ENCODE measurements around the gene KIAA1614.

DNA sequence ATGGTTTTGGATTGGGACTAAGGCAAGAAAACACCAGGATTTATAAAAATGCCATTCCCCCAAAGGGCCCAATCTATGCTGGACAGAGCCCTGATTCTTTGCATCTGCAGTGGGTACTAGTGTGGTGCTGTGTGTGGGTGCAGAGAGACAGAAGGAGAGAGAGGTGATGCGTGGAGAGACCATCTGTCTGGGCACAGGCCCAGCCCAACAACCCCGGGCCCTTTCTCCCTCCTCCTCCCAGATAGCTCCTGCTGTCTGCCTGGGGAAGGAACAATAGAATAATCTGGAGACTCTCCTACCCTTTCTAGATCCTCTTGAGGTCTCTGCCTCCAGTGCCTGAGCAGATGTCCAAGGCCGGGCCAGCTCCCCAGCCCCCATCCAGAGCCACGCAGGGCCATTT lies 15.1 kb downstream of the KIAA1614 start:
- TF ChIP-seq POLR2AphosphoS5 (IDR thresholded peaks at IDR 0.05; ENCODE audit: low read depth, low read length) (no peak), SIN3A (IDR thresholded peaks at IDR 0.05; ENCODE audit: borderline replicate concordance, insufficient read depth, low read length) (no peak), TAF1 (IDR thresholded peaks at IDR 0.05; ENCODE audit: borderline replicate concordance, insufficient read depth, low read length) (no peak), FOXP2 (optimal IDR thresholded peaks at IDR 0.05; ENCODE audit: borderline replicate concordance, extremely low read depth, extremely low read length, insufficient read depth) (no peak)
- TF ChIP-seq, protein P1, sequence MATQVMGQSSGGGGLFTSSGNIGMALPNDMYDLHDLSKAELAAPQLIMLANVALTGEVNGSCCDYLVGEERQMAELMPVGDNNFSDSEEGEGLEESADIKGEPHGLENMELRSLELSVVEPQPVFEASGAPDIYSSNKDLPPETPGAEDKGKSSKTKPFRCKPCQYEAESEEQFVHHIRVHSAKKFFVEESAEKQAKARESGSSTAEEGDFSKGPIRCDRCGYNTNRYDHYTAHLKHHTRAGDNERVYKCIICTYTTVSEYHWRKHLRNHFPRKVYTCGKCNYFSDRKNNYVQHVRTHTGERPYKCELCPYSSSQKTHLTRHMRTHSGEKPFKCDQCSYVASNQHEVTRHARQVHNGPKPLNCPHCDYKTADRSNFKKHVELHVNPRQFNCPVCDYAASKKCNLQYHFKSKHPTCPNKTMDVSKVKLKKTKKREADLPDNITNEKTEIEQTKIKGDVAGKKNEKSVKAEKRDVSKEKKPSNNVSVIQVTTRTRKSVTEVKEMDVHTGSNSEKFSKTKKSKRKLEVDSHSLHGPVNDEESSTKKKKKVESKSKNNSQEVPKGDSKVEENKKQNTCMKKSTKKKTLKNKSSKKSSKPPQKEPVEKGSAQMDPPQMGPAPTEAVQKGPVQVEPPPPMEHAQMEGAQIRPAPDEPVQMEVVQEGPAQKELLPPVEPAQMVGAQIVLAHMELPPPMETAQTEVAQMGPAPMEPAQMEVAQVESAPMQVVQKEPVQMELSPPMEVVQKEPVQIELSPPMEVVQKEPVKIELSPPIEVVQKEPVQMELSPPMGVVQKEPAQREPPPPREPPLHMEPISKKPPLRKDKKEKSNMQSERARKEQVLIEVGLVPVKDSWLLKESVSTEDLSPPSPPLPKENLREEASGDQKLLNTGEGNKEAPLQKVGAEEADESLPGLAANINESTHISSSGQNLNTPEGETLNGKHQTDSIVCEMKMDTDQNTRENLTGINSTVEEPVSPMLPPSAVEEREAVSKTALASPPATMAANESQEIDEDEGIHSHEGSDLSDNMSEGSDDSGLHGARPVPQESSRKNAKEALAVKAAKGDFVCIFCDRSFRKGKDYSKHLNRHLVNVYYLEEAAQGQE (IDR thresholded peaks at IDR 0.05; ENCODE audit: insufficient read depth in 1 of 2, low read depth in 2 of 2, low read length in 2 of 2): peak in 1 of 2 experiments; percentile 67; a peak in 1 of 4 replicates

All from PFSK-1 (cell line).